HEK293 (cell line): ENCODE results near the gene PCCA.

ENCODE experiments used
- CTCF ChIA-PET: fragments of 350-600 bp; formaldehyde crosslinking; extraction: SDS; loops from one replicate; lab custom pipeline; 2021; ENCODE audit warnings: antibody characterized with exemption; lab: Yijun Ruan, JAX
- POLR2A ChIA-PET: fragments of 300-600 bp; formaldehyde crosslinking; extraction: SDS; loops from one replicate; lab custom pipeline; 2020; ENCODE audit warnings: antibody characterized with exemption, inconsistent platforms; lab: Yijun Ruan, JAX
- H3K27ac ChIP-seq: fragments of 200-500 bp; sonication (Bioruptor generic); 2 replicates; pipeline ENCODE4 v1.5.1; 2014; ENCODE audit warnings: low read depth, low read length, control low read depth, inconsistent platforms; ENCODE audit errors: extremely low read depth
- H3K36me3 ChIP-seq, 2 experiments: fragments of 200-500 bp in 1 of 2; sonication (Bioruptor generic) in 1 of 2; 1 replicate in 1 of 2; 2 replicates in 1 of 2; pipeline ENCODE4 v1.5.1; 2014 to 2017; ENCODE audit warnings: inconsistent platforms in 2 of 2, low read length in 2 of 2; ENCODE audit not compliant: control insufficient read depth in 2 of 2, insufficient read depth in 1 of 2
- H3K4me1 ChIP-seq: fragments of 200-500 bp; sonication (Bioruptor generic); 2 replicates; pipeline ENCODE4 v1.5.1; 2014; ENCODE audit warnings: mild to moderate bottlenecking, low read length, inconsistent platforms; ENCODE audit not compliant: control insufficient read depth, insufficient read depth
- H3K4me3 ChIP-seq: 2 replicates; pipeline ENCODE4 v1.5.1; 2011; ENCODE audit warnings: low read depth, mild to moderate bottlenecking, control low read depth, low read length, moderate library complexity
- H3K9me3 ChIP-seq: fragments of 200-500 bp; sonication (Bioruptor generic); 2 replicates; pipeline ENCODE4 v1.5.1; 2014; ENCODE audit warnings: low read depth, low read length, inconsistent platforms; ENCODE audit not compliant: control insufficient read depth, insufficient read depth
- BCL11A ChIP-seq: fragments of 450-650 bp; formaldehyde crosslinking; IDR thresholded peaks from 2 replicates; pipeline ENCODE4 v1.5.1; 2016; ENCODE audit warnings: low read depth, missing biosample characterization, missing genetic modification characterization
- GFI1B ChIP-seq: fragments of 450-650 bp; formaldehyde crosslinking; IDR thresholded peaks from 2 replicates; pipeline ENCODE4 v1.5.1; 2016; ENCODE audit warnings: missing biosample characterization, missing genetic modification characterization
- GLI2 ChIP-seq: fragments of 450-650 bp; formaldehyde crosslinking; IDR thresholded peaks from 2 replicates; pipeline ENCODE4; 2017; ENCODE audit warnings: missing biosample characterization, missing genetic modification characterization, low read depth, borderline replicate concordance
- HIC1 ChIP-seq: fragments of 450-650 bp; formaldehyde crosslinking; IDR thresholded peaks from 2 replicates; pipeline ENCODE4 v1.5.1; 2016; ENCODE audit warnings: missing biosample characterization, missing genetic modification characterization
- WT1 ChIP-seq: fragments of 450-650 bp; formaldehyde crosslinking; IDR thresholded peaks from 2 replicates; pipeline ENCODE4 v1.5.1; 2016; ENCODE audit warnings: missing biosample characterization, missing genetic modification characterization
- YY2 ChIP-seq: fragments of 450-650 bp; formaldehyde crosslinking; IDR thresholded peaks from 2 replicates; pipeline ENCODE4 v1.5.1; 2016; ENCODE audit warnings: missing biosample characterization, missing genetic modification characterization
- ZBTB11 ChIP-seq: fragments of 450-650 bp; formaldehyde crosslinking; conservative IDR thresholded peaks from 2 replicates; pipeline ENCODE4 v1.5.1; 2016; ENCODE audit warnings: low read depth, missing biosample characterization, missing genetic modification characterization
- ZBTB20 ChIP-seq: fragments of 450-650 bp; formaldehyde crosslinking; IDR thresholded peaks from 2 replicates; pipeline ENCODE4 v1.5.1; 2016; ENCODE audit warnings: missing biosample characterization, missing genetic modification characterization
- ZBTB21 ChIP-seq: fragments of 450-650 bp; formaldehyde crosslinking; IDR thresholded peaks from 2 replicates; pipeline ENCODE4 v1.5.1; 2017; ENCODE audit warnings: missing biosample characterization, missing genetic modification characterization
- ZNF24 ChIP-seq: fragments of 450-650 bp; formaldehyde crosslinking; IDR thresholded peaks from 2 replicates; pipeline ENCODE4 v1.5.1; 2016; ENCODE audit warnings: missing biosample characterization, missing genetic modification characterization
- ZNF274 ChIP-seq, 2 experiments: fragments of 200-500 bp in 1 of 2; fragments of 450-650 bp in 1 of 2; sonication (Bioruptor generic) in 1 of 2; formaldehyde crosslinking in 1 of 2; IDR thresholded peaks; 2 replicates each; pipeline versions ENCODE4 v1.5.1 to v1.6.1; 2014 to 2016; ENCODE audit warnings: borderline replicate concordance in 1 of 2, inconsistent platforms in 1 of 2, low read length in 1 of 2, missing biosample characterization in 1 of 2, missing genetic modification characterization in 1 of 2
- ZNF311 ChIP-seq: fragments of 450-650 bp; formaldehyde crosslinking; IDR thresholded peaks from 2 replicates; pipeline ENCODE4 v1.5.1; 2017; ENCODE audit warnings: missing biosample characterization, missing genetic modification characterization, borderline replicate concordance
- ZNF366 ChIP-seq: fragments of 450-650 bp; formaldehyde crosslinking; conservative IDR thresholded peaks from 2 replicates; pipeline ENCODE4 v1.5.1; 2016; ENCODE audit warnings: missing biosample characterization, missing genetic modification characterization
- ZSCAN18 ChIP-seq: fragments of 450-650 bp; formaldehyde crosslinking; IDR thresholded peaks from 2 replicates; pipeline ENCODE4 v1.5.1; 2016; ENCODE audit warnings: missing biosample characterization, missing genetic modification characterization

Gene PCCA

GRCh38 chr13:100495455-100495854 lies 406.6 kb downstream of the PCCA start (continued):
- TF ChIP-seq BCL11A (no peak), HIC1 (tag by site-specific recombination) (no peak), WT1 (tag by site-specific recombination) (no peak)

- TF ChIP-seq GLI2 (tag by site-specific recombination) (no peak), ZBTB21 (tag by site-specific recombination) (no peak), ZBTB11 (tag by site-specific recombination) (no peak), ZSCAN18 (tag by site-specific recombination) (no peak), ZNF24 (no peak), ZNF366 (tag by site-specific recombination) (no peak), ZNF274 (IDR thresholded peaks at IDR 0.05; ENCODE audit: low read length) (no peak), ZNF274 (tag by site-specific recombination; IDR thresholded peaks at IDR 0.05; ENCODE audit: borderline replicate concordance) (no peak), ZNF311 (tag by site-specific recombination) (no peak), ZBTB20 (tag by site-specific recombination) (no peak), GFI1B (tag by site-specific recombination) (no peak)
- H3K27ac ChIP-seq = no peak overlapping the region
- H3K36me3 ChIP-seq = no peaks in the 10 kb centered on the region
- H3K4me1 ChIP-seq = peaks cover 3% of the 10 kb centered on the region; the same call in 1 of the 2 replicates
- POLR2A ChIA-PET = no interaction called here
- no peaks in the 10 kb centered on the region for H3K9me3 ChIP-seq
- CTCF ChIA-PET = no interaction called here
- H3K4me3 ChIP-seq = no peak overlapping the region
Measured at GRCh38 chr13:100497389-100497788, 408.5 kb downstream of the PCCA start.

GRCh38 chr13:100502446-100502845 lies 413.6 kb downstream of the PCCA start:
- Histone ChIP-seq H3K4me1 (peaks cover 2% of the 10 kb centered on the region; the same call in 1 of the 2 replicates), H3K9me3 (no peaks in the 10 kb centered on the region), H3K27ac (no peak overlapping the region), H3K36me3 (no peaks in the 10 kb centered on the region), H3K4me3 (no peak overlapping the region)
- CTCF ChIA-PET = interaction anchor here (0.6 kb wide), 1 partner anchor 220 kb away, joined by 3 read pairs; no protein-coding TSS in a partner anchor
- no peak for TF ChIP-seq YY2 (tag by site-specific recombination)
- POLR2A ChIA-PET = no interaction called here
